KOPT-K1 (cell line): ENCODE results near the gene SACM1L.

ENCODE experiments used
- H3K27ac ChIP-seq: fragments of 200-600 bp; sonication (generic); 2 replicates; pipeline ENCODE4 v1.5.1; 2016; ENCODE audit warnings: antibody characterized with exemption, mild to moderate bottlenecking, low read depth, low read length; ENCODE audit not compliant: poor library complexity, severe bottlenecking
- H3K36me3 ChIP-seq: fragments of 200-600 bp; sonication (generic); 2 replicates; pipeline ENCODE4 v1.5.1; 2017; ENCODE audit warnings: antibody characterized with exemption, mild to moderate bottlenecking, low read length, moderate library complexity; ENCODE audit not compliant: insufficient read depth
- H3K9me3 ChIP-seq: fragments of 200-600 bp; sonication (generic); 2 replicates; pipeline ENCODE4 v1.5.1; 2017; ENCODE audit warnings: antibody characterized with exemption, low read length, mild to moderate bottlenecking; ENCODE audit not compliant: insufficient read depth, poor library complexity, severe bottlenecking

Gene SACM1L

DNA sequence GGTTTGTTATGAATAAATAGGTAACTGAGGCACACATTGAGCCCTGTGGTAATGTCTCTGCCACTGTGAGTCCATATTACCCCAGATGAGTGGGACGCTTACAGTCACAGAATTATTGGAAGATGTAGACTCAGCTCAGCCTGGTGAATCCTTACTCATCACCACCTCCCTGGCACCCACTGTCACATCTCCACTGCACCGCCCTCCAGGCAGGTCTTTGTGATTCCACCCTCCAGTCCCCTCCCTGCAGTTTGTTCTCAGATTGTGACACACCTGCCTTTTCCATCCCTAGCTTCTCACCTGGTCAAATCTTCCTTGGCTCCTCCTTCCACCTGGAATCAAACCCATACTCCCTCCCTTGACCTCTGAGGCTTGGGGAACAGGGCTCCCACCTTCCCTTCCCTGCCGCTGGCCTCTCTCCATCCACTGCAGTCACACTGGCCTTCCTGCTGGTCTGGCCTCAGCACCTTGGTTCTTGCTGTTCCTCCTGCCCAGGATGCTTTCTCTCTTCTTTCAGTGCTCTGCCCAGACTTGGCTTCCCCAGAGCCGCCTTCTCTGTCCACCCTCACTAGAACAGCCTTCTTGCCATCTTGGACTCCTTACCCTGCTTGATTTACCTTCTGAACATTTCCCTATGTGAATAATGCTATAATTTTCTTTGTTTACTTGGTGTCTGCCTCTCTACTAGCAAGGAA lies 97.8 kb downstream of the SACM1L start:
- H3K36me3 ChIP-seq: no peaks in the 10 kb centered on the region
- H3K27ac ChIP-seq: no peak overlapping the region
- peaks cover 12% of the 10 kb centered on the region for H3K9me3 ChIP-seq

DNA sequence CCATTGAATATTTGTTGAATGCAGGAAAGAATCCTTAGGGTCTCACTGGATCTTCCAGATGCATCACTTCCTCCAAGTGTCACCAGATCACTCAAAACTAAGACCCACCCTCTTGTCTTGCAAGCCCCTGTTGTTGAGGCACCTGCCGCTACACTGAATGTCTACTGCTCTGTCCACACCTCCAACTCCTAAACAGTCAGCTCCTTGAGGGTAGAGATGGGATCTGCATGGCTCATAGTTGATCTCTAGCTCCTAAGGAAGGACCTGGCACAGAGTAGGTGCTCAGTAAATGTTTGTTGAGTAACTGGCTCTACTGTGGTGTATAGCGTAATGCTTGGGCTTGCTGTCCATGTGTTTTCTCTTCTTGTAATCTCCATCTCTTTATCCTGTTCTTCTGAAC lies 98.4 kb downstream of the SACM1L start:
- H3K9me3 ChIP-seq: peaks cover 12% of the 10 kb centered on the region
- no peaks in the 10 kb centered on the region for H3K36me3 ChIP-seq
- no peak overlapping the region for H3K27ac ChIP-seq

DNA sequence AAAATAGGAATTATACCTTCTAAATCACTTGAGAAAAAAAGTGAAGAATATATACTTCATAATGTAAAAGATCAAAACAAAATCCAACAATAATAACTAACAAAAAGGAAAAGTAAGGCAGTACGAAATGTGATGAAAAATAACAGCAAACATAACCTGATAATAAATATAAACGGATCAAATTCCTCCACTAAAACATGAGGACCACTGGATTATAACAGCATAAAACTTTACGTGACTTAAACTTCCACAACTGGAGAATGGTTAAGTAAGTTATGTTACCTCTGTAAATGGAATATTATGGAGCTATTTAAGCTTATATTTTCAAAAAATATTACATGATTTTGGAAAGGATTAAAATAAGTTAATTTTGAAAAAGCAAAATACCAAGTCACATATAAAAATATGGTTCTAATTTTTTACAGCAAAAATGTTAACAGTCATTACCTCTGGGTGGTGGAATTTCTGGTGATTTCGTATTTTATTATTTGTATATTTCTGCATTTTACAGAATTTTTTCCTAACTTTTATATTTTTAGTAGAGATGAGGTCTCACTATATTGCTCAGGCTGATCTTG lies 100.1 kb downstream of the SACM1L start:
- Histone ChIP-seq H3K27ac (no peak overlapping the region), H3K9me3 (peaks cover 12% of the 10 kb centered on the region), H3K36me3 (no peaks in the 10 kb centered on the region)

DNA sequence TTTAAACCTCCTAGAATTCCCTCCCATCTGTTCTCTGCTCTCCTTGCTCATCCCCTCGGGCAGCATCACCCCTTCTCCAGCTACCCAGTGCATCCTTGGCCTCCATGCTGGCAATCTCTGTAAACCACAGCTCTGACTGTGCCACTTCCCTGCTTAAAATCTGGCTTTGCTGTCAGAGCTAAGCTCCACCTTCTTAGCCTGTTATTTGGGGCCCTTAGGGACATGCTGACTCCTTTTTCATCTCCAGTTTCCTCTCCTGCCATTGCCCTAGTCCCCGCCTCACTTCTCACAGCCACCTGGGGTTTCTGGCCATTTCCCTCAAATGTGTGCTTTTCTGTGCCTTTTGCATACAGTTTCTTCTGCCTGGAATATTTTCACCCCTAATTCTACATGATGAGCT lies 101.4 kb downstream of the SACM1L start:
- Histone ChIP-seq H3K27ac (no peak overlapping the region), H3K9me3 (peaks cover 12% of the 10 kb centered on the region), H3K36me3 (no peaks in the 10 kb centered on the region)

DNA sequence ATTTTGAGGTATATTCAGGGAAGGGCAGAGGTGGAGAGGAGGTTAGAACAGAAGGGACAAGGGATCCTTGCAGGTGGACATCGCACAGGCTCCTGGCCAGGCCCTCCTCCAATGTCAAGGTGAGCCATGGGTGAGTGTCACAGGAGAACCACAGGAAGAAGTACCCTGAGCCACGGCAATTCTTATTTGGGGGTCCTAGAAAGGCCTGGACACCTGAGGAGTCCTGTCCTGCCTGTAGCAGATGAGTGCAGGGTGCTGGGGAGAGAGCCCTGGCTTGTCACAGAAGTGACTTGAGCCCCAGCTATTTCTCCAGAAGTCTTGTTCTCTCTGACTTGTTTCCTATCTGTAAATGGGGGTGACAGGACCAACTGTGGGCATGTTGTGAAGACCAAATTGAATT lies 102.8 kb downstream of the SACM1L start:
- Histone ChIP-seq H3K27ac (no peak overlapping the region), H3K9me3 (peaks cover 12% of the 10 kb centered on the region), H3K36me3 (no peaks in the 10 kb centered on the region)

DNA sequence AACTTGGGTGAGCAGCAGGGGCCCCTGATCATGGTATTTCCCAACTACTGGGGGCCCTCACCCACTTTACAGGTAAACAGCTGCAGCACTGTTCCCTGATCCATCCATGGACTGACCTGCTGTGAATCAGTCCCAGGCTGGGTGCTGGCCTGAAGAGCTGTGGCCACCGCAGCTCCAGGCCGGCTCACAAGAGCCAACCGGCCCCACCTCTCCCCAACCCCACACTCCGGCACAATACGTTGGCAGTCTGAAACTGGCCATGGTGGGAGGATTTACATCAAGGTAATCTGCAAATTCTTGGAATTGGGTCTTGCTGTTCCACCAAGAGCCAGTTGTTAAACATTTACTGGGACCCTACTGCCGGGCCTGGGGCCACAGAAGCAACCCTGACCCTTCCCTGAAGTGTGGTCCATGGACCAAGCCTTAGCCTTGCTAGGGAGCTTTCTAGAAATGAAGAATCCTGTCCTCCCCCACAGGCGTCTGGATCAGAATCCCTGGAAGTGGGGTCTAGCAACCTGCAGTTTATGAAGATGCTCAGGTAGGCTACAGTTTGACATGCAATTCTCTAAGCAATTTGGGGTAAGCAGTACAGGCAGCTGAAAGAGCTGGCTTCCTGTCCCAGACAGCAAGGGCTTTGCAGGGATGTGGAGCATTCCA lies 103.4 kb downstream of the SACM1L start:
- no peak overlapping the region for H3K27ac ChIP-seq
- no peaks in the 10 kb centered on the region for H3K36me3 ChIP-seq
- H3K9me3 ChIP-seq: peaks cover 12% of the 10 kb centered on the region

DNA sequence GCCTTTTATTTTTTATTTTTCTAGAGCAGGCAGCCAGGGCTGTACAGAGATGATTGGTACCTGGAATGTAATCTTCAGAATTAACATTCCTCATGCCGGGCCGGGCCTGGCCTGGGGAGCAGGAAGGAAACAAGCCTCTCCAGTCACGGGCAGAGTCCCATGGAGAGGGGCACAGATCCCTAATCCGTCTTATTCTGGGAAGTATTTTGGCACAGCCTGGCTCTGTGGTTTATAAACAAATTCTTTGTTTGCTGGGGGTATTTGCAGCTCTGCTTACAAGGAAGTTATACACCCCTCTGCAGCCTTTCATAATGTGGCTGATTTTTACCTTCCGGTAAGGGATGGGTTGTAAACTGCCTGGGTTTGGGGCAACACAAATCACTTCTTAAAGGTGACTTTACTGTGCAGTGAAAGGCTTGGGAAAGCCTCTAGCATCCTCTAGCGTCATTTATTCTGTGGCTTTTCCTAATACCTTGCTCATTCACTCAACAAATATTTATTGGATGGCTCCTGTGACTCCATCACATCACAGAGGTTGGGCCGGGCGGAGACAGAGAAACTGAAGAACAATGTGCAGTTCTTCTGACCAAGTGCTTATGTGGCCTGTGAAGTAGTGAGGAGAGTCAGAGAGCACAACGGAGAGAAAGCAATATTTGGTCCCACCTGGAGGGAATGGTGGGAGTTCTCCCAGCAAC lies 104.4 kb downstream of the SACM1L start:
- Histone ChIP-seq H3K27ac (no peak overlapping the region), H3K9me3 (peaks cover 12% of the 10 kb centered on the region), H3K36me3 (no peaks in the 10 kb centered on the region)

DNA sequence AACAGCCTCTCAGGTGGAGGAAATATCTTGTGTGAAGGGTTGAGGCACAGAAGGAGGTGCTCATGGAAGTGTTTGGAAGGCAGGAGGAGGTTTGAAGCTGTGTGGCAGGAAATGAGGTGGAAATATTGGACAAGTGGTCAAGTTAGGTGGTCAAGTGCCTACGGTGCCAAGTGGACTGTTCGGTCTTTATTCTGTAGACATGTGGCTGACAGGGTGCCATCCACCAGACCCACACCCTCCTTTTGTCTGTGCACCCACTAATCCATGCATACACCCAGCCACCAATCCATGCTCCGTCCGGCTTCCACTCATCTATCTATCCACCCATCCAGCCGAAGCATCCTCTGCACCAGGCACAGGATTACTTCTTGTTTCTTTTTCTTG lies 105.0 kb downstream of the SACM1L start:
- Histone ChIP-seq H3K27ac (no peak overlapping the region), H3K9me3 (peaks cover 9% of the 10 kb centered on the region), H3K36me3 (no peaks in the 10 kb centered on the region)

DNA sequence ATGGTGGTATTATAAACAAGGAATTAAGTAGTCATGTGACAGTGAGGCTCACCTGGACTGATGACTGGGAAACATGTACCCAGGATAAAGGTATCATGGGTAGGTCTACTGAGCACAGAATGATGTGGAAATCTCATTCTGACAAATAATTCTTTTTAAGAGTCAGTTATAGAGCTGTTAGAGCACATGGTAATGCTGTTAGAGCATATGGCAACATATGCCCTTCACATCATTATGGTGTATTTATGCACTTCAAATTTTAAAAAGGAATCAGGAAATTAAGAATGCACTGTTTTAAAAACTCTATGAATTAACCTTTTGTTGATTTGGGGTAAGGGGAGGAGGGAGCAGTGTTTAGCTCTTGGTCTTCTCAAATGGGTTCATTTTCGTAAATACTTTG lies 105.5 kb downstream of the SACM1L start:
- no peak overlapping the region for H3K27ac ChIP-seq
- no peaks in the 10 kb centered on the region for H3K36me3 ChIP-seq
- H3K9me3 ChIP-seq: peaks cover 4% of the 10 kb centered on the region
